Gastrocnemius medialis (tissue), 4 donors: ENCODE data around the gene PPFIA2. TPM values are rescaled to one million over a fixed set of nuclear protein-coding genes. Genes with fewer than 3 reads are reported as not detected.

ENCODE experiments used
- ATAC-seq, 2 donors: fragments of 150-250 bp; one replicate each; pipeline ENCODE4 v1.9.1; 2016
- DNase-seq, 2 donors: peaks; one replicate each; pipeline ENCODE4 v3.0.0-alpha.2; 2019
- H3K27ac ChIP-seq, 4 donors: fragments of 200-600 bp; sonication (generic); 1 replicate in 1 of 4; 2 replicates in 3 of 4; pipeline ENCODE4 v1.5.1; 2016 to 2018; ENCODE audit warnings: mild to moderate bottlenecking in 2 of 4, moderate library complexity in 1 of 4
- H3K27me3 ChIP-seq, 3 donors: fragments of 200-600 bp; sonication (generic) in 2 of 3; 1 replicate in 1 of 3; 2 replicates in 2 of 3; pipeline versions ENCODE4 v1.5.1 to v1.6.0; 2016 to 2019; ENCODE audit warnings: mild to moderate bottlenecking in 1 of 3, moderate library complexity in 1 of 3
- H3K36me3 ChIP-seq, 2 donors: fragments of 200-600 bp; sonication (generic) in 1 of 2; one replicate each; pipeline ENCODE4 v1.5.1; 2017 to 2018
- H3K4me1 ChIP-seq, 2 donors: fragments of 200-600 bp; sonication (generic) in 1 of 2; one replicate each; pipeline ENCODE4 v1.5.1; 2016 to 2017; ENCODE audit warnings: mild to moderate bottlenecking in 2 of 2
- H3K4me3 ChIP-seq, 4 donors: fragments of 200-600 bp; sonication (generic) in 3 of 4; 1 replicate in 1 of 4; 2 replicates in 3 of 4; pipeline ENCODE4 v1.5.1; 2016 to 2019; ENCODE audit warnings: mild to moderate bottlenecking in 2 of 4
- H3K9me3 ChIP-seq, 3 donors: fragments of 200-600 bp; sonication (generic) in 2 of 3; 1 replicate in 1 of 3; 2 replicates in 2 of 3; pipeline ENCODE4 v1.5.1; 2016 to 2019
- POLR2A ChIP-seq, 2 donors: fragments of 450-650 bp; IDR thresholded peaks; one replicate each; pipeline ENCODE4 v1.6.1; 2017; ENCODE audit warnings: antibody characterized with exemption in 2 of 2, mild to moderate bottlenecking in 2 of 2, moderate library complexity in 2 of 2
- in situ Hi-C, 4 donors: fragments of 200-750 bp; cut with MboI; loops; one replicate each; pipeline versions ENCODE4 v1.15.0 to v1.8.0; 2017; ENCODE audit warnings: low sequenced_read_pairs in 4 of 4
- intact Hi-C: fragments of 100-400 bp; cut with DNase I; formaldehyde crosslinking; loops from one replicate; pipeline ENCODE4 v1.15.1; 2023; ENCODE audit warnings: low total_unique reads
- total RNA-seq, 4 donors: library from RNA; depleted of rRNA; stranded (reverse); fragments of >200 nt; gene quantifications; one replicate each; pipeline versions ENCODE4 v1.1.0 to v1.2.3, GENCODE V29; 2016
- TF ChIP-seq, protein P1 (sequence below), 5 experiments: fragments of 450-650 bp in 3 of 5; fragments of 200-600 bp in 2 of 5; sonication (generic) in 2 of 5; IDR thresholded peaks in 4 of 5; conservative IDR thresholded peaks in 1 of 5; 1 replicate in 4 of 5; 2 replicates in 1 of 5; pipeline ENCODE4 v1.5.1; 2016 to 2019; ENCODE audit warnings: antibody characterized with exemption in 5 of 5, mild to moderate bottlenecking in 3 of 5, moderate library complexity in 3 of 5

Gene PPFIA2
- total RNA-seq, 4 donors from 2014 or later: 0.04 TPM; not detected in 3

DNA sequence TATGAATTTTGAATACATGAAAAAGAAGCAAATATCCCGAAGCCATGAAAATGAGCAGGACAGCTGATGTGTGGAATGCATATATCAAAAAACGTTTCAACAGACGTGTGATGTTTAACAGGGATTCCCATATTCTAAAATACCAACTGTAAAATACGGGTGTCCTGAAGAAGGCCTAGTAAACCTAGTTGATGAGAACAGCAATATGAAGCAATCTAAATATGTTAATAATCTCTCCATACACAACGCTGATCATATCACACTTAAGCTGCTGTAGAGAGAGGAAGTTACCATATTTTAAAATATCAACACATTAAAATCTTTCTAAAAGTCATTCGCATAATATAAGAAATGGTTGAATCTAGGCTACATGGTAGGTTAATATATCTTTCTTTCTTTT is 317.5 kb downstream of the PPFIA2 start:
- H3K4me1 ChIP-seq: no peaks in the 10 kb centered on the region
- H3K36me3 ChIP-seq: no peaks in the 10 kb centered on the region
- TF ChIP-seq POLR2A (IDR thresholded peaks at IDR 0.05): no peak
- TF ChIP-seq, protein P1, sequence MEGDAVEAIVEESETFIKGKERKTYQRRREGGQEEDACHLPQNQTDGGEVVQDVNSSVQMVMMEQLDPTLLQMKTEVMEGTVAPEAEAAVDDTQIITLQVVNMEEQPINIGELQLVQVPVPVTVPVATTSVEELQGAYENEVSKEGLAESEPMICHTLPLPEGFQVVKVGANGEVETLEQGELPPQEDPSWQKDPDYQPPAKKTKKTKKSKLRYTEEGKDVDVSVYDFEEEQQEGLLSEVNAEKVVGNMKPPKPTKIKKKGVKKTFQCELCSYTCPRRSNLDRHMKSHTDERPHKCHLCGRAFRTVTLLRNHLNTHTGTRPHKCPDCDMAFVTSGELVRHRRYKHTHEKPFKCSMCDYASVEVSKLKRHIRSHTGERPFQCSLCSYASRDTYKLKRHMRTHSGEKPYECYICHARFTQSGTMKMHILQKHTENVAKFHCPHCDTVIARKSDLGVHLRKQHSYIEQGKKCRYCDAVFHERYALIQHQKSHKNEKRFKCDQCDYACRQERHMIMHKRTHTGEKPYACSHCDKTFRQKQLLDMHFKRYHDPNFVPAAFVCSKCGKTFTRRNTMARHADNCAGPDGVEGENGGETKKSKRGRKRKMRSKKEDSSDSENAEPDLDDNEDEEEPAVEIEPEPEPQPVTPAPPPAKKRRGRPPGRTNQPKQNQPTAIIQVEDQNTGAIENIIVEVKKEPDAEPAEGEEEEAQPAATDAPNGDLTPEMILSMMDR (IDR thresholded peaks at IDR 0.05 in 4 of 5, conservative IDR thresholded peaks at IDR 0.05 in 1 of 5): no peak
- in situ Hi-C loops: no loop called here
- intact Hi-C loops: no loop called here
- no peaks in the 10 kb centered on the region for H3K9me3 ChIP-seq
- no peak for DNase-seq
- no peak for ATAC-seq
- H3K27me3 ChIP-seq: no peaks in the 10 kb centered on the region
- no peak overlapping the region for H3K4me3 ChIP-seq
- no peak overlapping the region for H3K27ac ChIP-seq

- Histone ChIP-seq H3K4me1 (no peaks in the 10 kb centered on the region), H3K4me3 (no peak overlapping the region), H3K27me3 (no peaks in the 10 kb centered on the region), H3K36me3 (no peaks in the 10 kb centered on the region), H3K9me3 (no peaks in the 10 kb centered on the region), H3K27ac (no peak overlapping the region)
- TF ChIP-seq POLR2A (IDR thresholded peaks at IDR 0.05): no peak
- TF ChIP-seq, protein P1 (IDR thresholded peaks at IDR 0.05 in 4 of 5, conservative IDR thresholded peaks at IDR 0.05 in 1 of 5): no peak
- DNase-seq (no peak), ATAC-seq (no peak)
- intact Hi-C loops (no loop called here), in situ Hi-C loops (no loop called here)
These were observed 319.1 kb downstream of the PPFIA2 start for GRCh38 chr12:81440001-81440400.

DNA sequence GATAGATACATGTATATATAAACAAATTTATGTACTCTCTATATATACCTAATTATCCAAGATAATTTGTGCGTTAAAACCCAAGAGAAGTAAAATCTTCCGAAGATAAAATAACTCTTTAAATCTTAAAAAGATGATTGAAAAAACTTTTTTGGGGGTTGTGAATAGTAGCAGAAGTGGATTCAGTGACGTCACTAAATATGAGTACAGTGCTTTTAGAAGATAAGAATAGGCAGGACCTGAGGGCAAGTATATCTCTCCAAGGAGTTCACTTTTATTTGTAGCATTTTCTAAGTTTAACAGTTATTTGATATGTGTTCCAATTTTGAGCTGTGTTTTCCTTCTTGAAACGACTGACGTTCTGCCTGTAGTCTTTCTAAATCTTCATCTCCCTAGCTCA is 319.8 kb downstream of the PPFIA2 start:
- intact Hi-C loops (no loop called here), in situ Hi-C loops (no loop called here)
- Histone ChIP-seq H3K36me3 (no peaks in the 10 kb centered on the region), H3K9me3 (no peaks in the 10 kb centered on the region), H3K27me3 (no peaks in the 10 kb centered on the region), H3K4me3 (no peak overlapping the region), H3K27ac (no peak overlapping the region), H3K4me1 (no peaks in the 10 kb centered on the region)
- ATAC-seq: no peak
- no peak for DNase-seq
- TF ChIP-seq, protein P1 (IDR thresholded peaks at IDR 0.05 in 4 of 5, conservative IDR thresholded peaks at IDR 0.05 in 1 of 5): no peak
- no peak for TF ChIP-seq POLR2A (IDR thresholded peaks at IDR 0.05)

GRCh38 chr12:81417056-81417455 is 342.1 kb downstream of the PPFIA2 start:
- H3K36me3 ChIP-seq: no peaks in the 10 kb centered on the region
- no peaks in the 10 kb centered on the region for H3K27me3 ChIP-seq
- no peaks in the 10 kb centered on the region for H3K9me3 ChIP-seq
- no peak overlapping the region for H3K4me3 ChIP-seq
- TF ChIP-seq, protein P1 (IDR thresholded peaks at IDR 0.05 in 4 of 5, conservative IDR thresholded peaks at IDR 0.05 in 1 of 5): no peak
- TF ChIP-seq POLR2A (IDR thresholded peaks at IDR 0.05): no peak
- no peaks in the 10 kb centered on the region for H3K4me1 ChIP-seq
- DNase-seq: no peak
- intact Hi-C loops (no loop called here), in situ Hi-C loops (no loop called here)
- H3K27ac ChIP-seq: no peak overlapping the region
- ATAC-seq: no peak

DNA sequence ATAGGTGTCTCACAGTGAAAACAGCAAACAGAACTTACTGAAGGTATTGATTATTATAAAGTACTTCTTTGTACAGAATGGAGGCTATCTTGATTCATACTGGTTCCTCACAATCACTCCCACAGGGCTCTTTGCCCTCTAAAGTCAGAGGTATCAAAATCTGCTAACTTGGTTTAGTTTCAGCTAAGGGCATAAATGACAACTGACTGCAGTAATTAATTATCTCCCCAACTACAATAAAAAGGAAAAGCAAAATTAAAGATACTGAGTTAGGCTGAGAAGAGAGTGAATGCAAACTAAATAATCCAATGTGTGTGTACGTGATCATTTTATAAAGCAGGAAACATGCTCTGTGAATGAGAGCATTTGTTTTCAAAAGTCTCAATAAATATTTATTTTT is 342.6 kb downstream of the PPFIA2 start:
- no peaks in the 10 kb centered on the region for H3K27me3 ChIP-seq
- DNase-seq (no peak), ATAC-seq (no peak)
- no peaks in the 10 kb centered on the region for H3K9me3 ChIP-seq
- no peak overlapping the region for H3K27ac ChIP-seq
- no peaks in the 10 kb centered on the region for H3K4me1 ChIP-seq
- no peak for TF ChIP-seq POLR2A (IDR thresholded peaks at IDR 0.05)
- TF ChIP-seq, protein P1 (IDR thresholded peaks at IDR 0.05 in 4 of 5, conservative IDR thresholded peaks at IDR 0.05 in 1 of 5): no peak
- intact Hi-C loops (no loop called here), in situ Hi-C loops (no loop called here)
- no peaks in the 10 kb centered on the region for H3K36me3 ChIP-seq
- no peak overlapping the region for H3K4me3 ChIP-seq
